NCI-H146 treated with DMSO at 0.1 percent for 48 hours (cell line): ENCODE measurements around the gene ALCAM.
"Not testable (repeated sequence)": the region's sequence is repeated elsewhere in the genome, so short reads cannot be mapped to it uniquely, and the experiment has no call there.

Experiments used
- DNase-seq: peaks from one replicate; lab custom pipeline; 2025; ENCODE audit not compliant: unreplicated experiment; lab: John Stamatoyannopoulos, UW

ALCAM gene

GRCh38 chr3:105572501-105572900 is 205.8 kb downstream of the ALCAM start:
- DNase-seq: no peak

GRCh38 chr3:105579439-105579838 is 212.7 kb downstream of the ALCAM start:
- DNase-seq: no peak

GRCh38 chr3:105580296-105580965 is 213.7 kb downstream of the ALCAM start:
- DNase-seq: no peak

- DNase-seq: no peak
These were observed 215.3 kb downstream of the ALCAM start for GRCh38 chr3:105582015-105582414.

- no peak for DNase-seq
These were observed 217.5 kb downstream of the ALCAM start for GRCh38 chr3:105584003-105584790.

GRCh38 chr3:105593315-105593714 is 226.6 kb downstream of the ALCAM start:
- DNase-seq: no peak

- DNase-seq: no peak
These were observed 227.5 kb downstream of the ALCAM start for GRCh38 chr3:105594219-105594618.

GRCh38 chr3:105598042-105598796 is 231.5 kb downstream of the ALCAM start:
- no peak for DNase-seq

GRCh38 chr3:105599350-105599749 is 232.6 kb downstream of the ALCAM start:
- DNase-seq: no peak

- not testable (repeated sequence) for DNase-seq
These were observed 235.0 kb downstream of the ALCAM start for GRCh38 chr3:105601756-105602155.

- not testable (repeated sequence) for DNase-seq
These were observed 235.6 kb downstream of the ALCAM start for GRCh38 chr3:105602286-105602685.

GRCh38 chr3:105603516-105603915 is 236.8 kb downstream of the ALCAM start:
- not testable (repeated sequence) for DNase-seq

- no peak for DNase-seq
These were observed 239.3 kb downstream of the ALCAM start for GRCh38 chr3:105606016-105606415.

GRCh38 chr3:105608623-105609022 is 241.9 kb downstream of the ALCAM start:
- no peak for DNase-seq

GRCh38 chr3:105610473-105610872 is 243.8 kb downstream of the ALCAM start:
- no peak for DNase-seq

- no peak for DNase-seq
These were observed 244.8 kb downstream of the ALCAM start for GRCh38 chr3:105611304-105612192.

GRCh38 chr3:105613120-105613519 is 246.4 kb downstream of the ALCAM start:
- DNase-seq: peak; percentile 74

- no peak for DNase-seq
These were observed 247.8 kb downstream of the ALCAM start for GRCh38 chr3:105614288-105615030.

GRCh38 chr3:105615814-105616213 is 249.1 kb downstream of the ALCAM start:
- no peak for DNase-seq
